Smooth muscle cell (in vitro differentiated cells): ENCODE measurements around the gene INO80B. TPM values are rescaled to one million over a fixed set of nuclear protein-coding genes. Genes with fewer than 3 reads are reported as not detected.
A peak's percentile ranks its signal among the peaks of the same experiment; 100 is the strongest.

Experiments used
- DNase-seq: peaks from one replicate; lab custom pipeline; 2025; ENCODE audit not compliant: unreplicated experiment; lab: John Stamatoyannopoulos, UW
- H2AFZ ChIP-seq: fragments of 200-600 bp; sonication (generic); 2 replicates; pipeline ENCODE4 v1.6.0; 2016; ENCODE audit warnings: antibody characterized with exemption, low read depth, mild to moderate bottlenecking
- H3F3A ChIP-seq: fragments of 200-600 bp; sonication (generic); 2 replicates; pipeline ENCODE4 v1.6.0; 2017; ENCODE audit warnings: antibody characterized with exemption, low read depth
- H3K27ac ChIP-seq: fragments of 200-600 bp; sonication (generic); 2 replicates; pipeline ENCODE4 v1.5.1; 2016; ENCODE audit warnings: low read depth, mild to moderate bottlenecking
- H3K27me3 ChIP-seq: fragments of 200-600 bp; sonication (generic); 2 replicates; pipeline ENCODE4 v1.6.1; 2016; ENCODE audit warnings: low read depth, mild to moderate bottlenecking
- H3K36me3 ChIP-seq: fragments of 200-600 bp; sonication (generic); 2 replicates; pipeline ENCODE4 v1.5.1; 2016; ENCODE audit warnings: low read depth
- H3K4me1 ChIP-seq: fragments of 200-600 bp; sonication (generic); 2 replicates; pipeline ENCODE4 v1.5.1; 2016; ENCODE audit warnings: low read depth
- H3K4me2 ChIP-seq: fragments of 200-600 bp; sonication (generic); 2 replicates; pipeline ENCODE4 v1.6.0; 2016; ENCODE audit warnings: mild to moderate bottlenecking
- H3K4me3 ChIP-seq: fragments of 200-600 bp; sonication (generic); 2 replicates; pipeline ENCODE4 v1.5.1; 2016; ENCODE audit warnings: mild to moderate bottlenecking
- H3K79me2 ChIP-seq: fragments of 200-600 bp; sonication (generic); 2 replicates; pipeline ENCODE4 v1.6.0; 2016; ENCODE audit warnings: low read depth, mild to moderate bottlenecking
- H3K9ac ChIP-seq: fragments of 200-600 bp; sonication (generic); 2 replicates; pipeline ENCODE4 v1.6.0; 2016; ENCODE audit warnings: low read depth
- H3K9me3 ChIP-seq: fragments of 200-600 bp; sonication (generic); replicated peaks from 2 replicates; pipeline ENCODE4 v1.5.1; 2016; ENCODE audit warnings: low read depth
- H4K20me1 ChIP-seq: fragments of 200-600 bp; sonication (generic); 2 replicates; pipeline ENCODE4 v1.6.0; 2016; ENCODE audit warnings: low read depth
- WGBS: methylation state at CpG from one replicate; pipeline ENCODE4 v1.1.7; 2016; ENCODE audit warnings: low lambda C conversion rate; 5-methylcytosine and 5-hydroxymethylcytosine counted together
- polyA plus RNA-seq: library from polyadenylated mRNA; unstranded; fragments of >200 nt; fragmentation: Nextera tagmentation; extraction: Ambion mirVana; gene quantifications from 2 replicates; pipeline ENCODE4 v1.2.1, GENCODE V29; 2016
- total RNA-seq: library from RNA; depleted of rRNA; stranded (reverse); fragments of >200 nt; gene quantifications from 2 replicates; pipeline ENCODE4 v1.2.3, GENCODE V29; 2014
- TF ChIP-seq, protein P1 (sequence below): fragments of 200-600 bp; sonication (generic); IDR thresholded peaks from 2 replicates; pipeline ENCODE4 v1.5.1; 2017; ENCODE audit warnings: borderline replicate concordance, mild to moderate bottlenecking, antibody characterized with exemption; ENCODE audit not compliant: insufficient read depth, poor library complexity, severe bottlenecking

Gene INO80B
- total and polyA plus RNA-seq, 2 experiments from 2014 or later = 4.7 to 10.4 TPM

DNA sequence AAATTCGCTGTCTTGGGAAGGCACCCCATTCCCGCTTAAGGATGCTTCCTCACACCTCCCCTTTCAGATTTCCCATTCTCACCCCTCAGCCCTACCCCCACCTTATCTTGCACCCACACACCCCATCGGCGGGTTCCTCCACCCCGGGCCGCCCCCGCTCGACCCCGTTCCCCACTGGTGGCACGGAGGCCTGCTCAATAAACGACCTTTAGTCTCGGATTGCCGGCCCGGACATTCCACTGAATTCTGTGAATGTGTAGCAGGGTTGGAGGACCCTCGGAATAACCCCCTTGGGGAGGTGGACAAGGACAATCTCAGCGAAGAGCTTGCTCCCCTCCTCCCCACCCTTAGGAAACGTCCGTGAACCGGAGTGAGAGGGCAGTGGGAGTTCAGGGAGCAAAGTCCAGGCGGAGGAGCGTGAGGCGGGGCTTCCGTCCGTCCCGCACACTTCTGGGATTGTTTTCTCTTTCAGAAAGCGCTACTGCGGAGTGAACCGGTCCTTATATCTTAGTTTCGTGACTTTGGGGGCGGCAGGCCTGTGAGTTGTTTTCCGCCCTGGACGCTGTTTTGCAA is 47.3 kb downstream of the INO80B start:
- H3F3A ChIP-seq = peaks cover 5% of the 10 kb centered on the region
- no peak overlapping the region for H3K27ac ChIP-seq
- H3K9ac ChIP-seq = no peak overlapping the region
- no peaks in the 10 kb centered on the region for H3K9me3 ChIP-seq
- H2AFZ ChIP-seq = peak overlapping the region; percentile 82
- H3K79me2 ChIP-seq = peaks cover 22% of the 10 kb centered on the region
- no peak for DNase-seq
- H3K36me3 ChIP-seq = no peaks in the 10 kb centered on the region
- H3K4me3 ChIP-seq = peak overlapping the region; percentile 61
- H3K4me1 ChIP-seq = peaks cover 38% of the 10 kb centered on the region
- H3K27me3 ChIP-seq = peaks cover 44% of the 10 kb centered on the region
- H3K4me2 ChIP-seq = peak overlapping the region; percentile 94
- 9% methylated on average over 31 of the region's 32 CpGs for WGBS
- TF ChIP-seq, protein P1, sequence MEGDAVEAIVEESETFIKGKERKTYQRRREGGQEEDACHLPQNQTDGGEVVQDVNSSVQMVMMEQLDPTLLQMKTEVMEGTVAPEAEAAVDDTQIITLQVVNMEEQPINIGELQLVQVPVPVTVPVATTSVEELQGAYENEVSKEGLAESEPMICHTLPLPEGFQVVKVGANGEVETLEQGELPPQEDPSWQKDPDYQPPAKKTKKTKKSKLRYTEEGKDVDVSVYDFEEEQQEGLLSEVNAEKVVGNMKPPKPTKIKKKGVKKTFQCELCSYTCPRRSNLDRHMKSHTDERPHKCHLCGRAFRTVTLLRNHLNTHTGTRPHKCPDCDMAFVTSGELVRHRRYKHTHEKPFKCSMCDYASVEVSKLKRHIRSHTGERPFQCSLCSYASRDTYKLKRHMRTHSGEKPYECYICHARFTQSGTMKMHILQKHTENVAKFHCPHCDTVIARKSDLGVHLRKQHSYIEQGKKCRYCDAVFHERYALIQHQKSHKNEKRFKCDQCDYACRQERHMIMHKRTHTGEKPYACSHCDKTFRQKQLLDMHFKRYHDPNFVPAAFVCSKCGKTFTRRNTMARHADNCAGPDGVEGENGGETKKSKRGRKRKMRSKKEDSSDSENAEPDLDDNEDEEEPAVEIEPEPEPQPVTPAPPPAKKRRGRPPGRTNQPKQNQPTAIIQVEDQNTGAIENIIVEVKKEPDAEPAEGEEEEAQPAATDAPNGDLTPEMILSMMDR = no peak
- H4K20me1 ChIP-seq = peaks cover 4% of the 10 kb centered on the region

DNA sequence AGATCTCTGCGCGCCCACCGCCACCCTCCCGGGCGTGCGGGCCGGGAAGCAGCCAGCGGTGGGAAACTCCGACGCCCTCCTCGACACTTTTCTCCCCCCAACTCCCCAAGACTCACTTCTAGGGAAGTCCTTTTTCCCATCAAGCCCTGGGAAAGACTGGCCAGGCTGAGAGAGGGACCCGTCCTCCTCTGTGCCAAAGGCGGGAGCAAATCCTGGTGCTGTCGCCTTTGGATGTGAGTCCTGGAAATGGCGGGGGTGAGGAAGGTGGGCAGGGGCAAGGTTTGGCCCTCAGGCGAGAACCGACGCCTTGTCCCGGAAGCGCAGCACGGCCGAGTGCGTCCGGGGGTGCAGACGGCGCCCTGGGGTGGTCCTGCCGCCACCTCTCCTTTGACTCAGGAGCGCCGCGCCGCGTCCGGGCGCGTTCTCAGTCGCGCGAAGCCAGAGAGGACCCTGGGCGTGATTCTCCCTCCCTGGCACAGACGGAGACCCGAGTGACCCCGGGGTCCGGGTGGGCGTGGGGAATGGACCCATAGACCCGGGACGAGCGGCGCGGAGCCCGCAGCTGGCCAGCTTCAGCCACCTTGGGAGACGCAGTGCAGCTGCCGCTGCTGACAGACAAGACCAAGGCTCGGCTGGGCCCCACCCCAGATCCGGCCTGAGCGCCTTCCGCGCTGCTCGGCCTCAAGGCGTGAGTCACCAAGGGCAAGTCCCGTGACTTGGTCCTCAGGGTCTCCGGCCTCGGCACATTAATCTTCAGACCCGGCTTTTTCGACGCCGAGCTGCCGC is 48.0 kb downstream of the INO80B start:
- H3K4me2 ChIP-seq = peak overlapping the region; percentile 94
- peaks cover 37% of the 10 kb centered on the region for H3K27me3 ChIP-seq
- peak overlapping the region; percentile 36 for H3K9ac ChIP-seq
- H3K4me1 ChIP-seq = peaks cover 34% of the 10 kb centered on the region
- 2% methylated on average over 65 of the region's 67 CpGs for WGBS
- peak overlapping the region; percentile 61 for H3K4me3 ChIP-seq
- H3K9me3 ChIP-seq = no peaks in the 10 kb centered on the region
- peak overlapping the region; percentile 82 for H2AFZ ChIP-seq
- TF ChIP-seq, protein P1 = no peak
- no peaks in the 10 kb centered on the region for H3K36me3 ChIP-seq
- peaks cover 22% of the 10 kb centered on the region for H3K79me2 ChIP-seq
- H3K27ac ChIP-seq = peak overlapping the region; percentile 47
- peaks cover 5% of the 10 kb centered on the region for H3F3A ChIP-seq
- peaks cover 4% of the 10 kb centered on the region for H4K20me1 ChIP-seq
- DNase-seq = peak; percentile 43

DNA sequence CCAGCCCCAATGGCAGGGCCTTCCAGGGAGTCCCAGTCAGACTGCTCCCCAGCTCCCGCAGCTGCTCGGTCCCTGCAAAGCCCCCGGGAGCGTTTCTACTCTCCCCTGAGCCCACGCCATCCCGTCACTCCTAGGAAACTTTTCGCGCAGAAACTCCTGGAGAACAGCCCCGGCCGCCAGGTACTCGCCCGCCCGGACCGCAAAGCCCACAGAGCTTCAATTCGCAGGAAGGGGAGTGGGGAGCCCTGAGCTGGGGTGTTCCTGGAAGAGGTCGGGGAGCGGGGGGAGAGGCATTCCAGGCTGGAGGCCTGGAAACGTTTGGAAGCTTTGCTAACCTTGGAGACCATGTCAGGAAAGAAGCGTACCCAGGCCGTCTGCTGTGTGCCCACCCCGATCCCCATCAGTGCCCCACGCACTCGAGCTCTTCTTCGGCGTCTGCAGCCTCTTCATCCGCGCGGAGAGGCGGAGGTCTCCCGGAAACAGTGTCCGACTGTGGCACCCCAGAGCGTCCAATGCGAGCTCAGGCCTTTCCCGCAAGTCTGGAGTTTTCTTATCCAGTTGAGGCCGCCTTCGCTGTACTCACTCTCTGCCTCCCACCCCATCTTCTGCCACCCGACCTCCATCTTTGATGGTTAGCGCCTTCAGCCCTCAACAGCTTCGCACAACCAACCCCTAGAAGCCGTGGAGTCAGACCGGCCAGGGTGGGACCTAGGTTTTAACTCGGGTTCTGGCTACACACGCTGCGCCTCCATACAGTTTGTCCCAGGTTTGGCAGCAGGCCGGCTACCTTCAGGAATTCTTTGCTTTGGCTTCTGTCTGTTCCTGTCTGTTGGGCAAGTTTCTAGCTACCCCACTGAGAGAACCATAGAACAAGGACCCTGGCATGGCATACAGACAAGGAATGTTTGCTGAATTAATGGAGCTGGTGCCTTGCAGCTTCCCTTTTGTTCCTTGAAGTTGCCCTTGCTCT is 48.9 kb downstream of the INO80B start:
- TF ChIP-seq, protein P1 = no peak
- DNase-seq = no peak
- peaks cover 28% of the 10 kb centered on the region for H3K27me3 ChIP-seq
- H3K79me2 ChIP-seq = peaks cover 22% of the 10 kb centered on the region
- peak overlapping the region; percentile 94 for H3K4me2 ChIP-seq
- peak overlapping the region; percentile 61 for H3K4me3 ChIP-seq
- H3K27ac ChIP-seq = peak overlapping the region; percentile 47
- H3K9ac ChIP-seq = peak overlapping the region; percentile 36
- peaks cover 29% of the 10 kb centered on the region for H3K4me1 ChIP-seq
- peaks cover 5% of the 10 kb centered on the region for H3F3A ChIP-seq
- H4K20me1 ChIP-seq = peaks cover 4% of the 10 kb centered on the region
- WGBS = 44% methylated on average over 45 of the region's 45 CpGs
- no peak overlapping the region for H2AFZ ChIP-seq
- no peaks in the 10 kb centered on the region for H3K9me3 ChIP-seq
- no peaks in the 10 kb centered on the region for H3K36me3 ChIP-seq
